A549 (cell line): Measurements from ENCODE around the gene PTRH1. TPM values are rescaled to one million over a fixed set of nuclear protein-coding genes. Genes with fewer than 3 reads are reported as not detected.

Experiments
- ATAC-seq, 2 experiments: fragments of 200-7000 bp in 1 of 2; fragments of >200 bp in 1 of 2; cut with Nextera tagmentation in 1 of 2; cut with Tn5 transposase in 1 of 2; 3 replicates each; pipeline versions ENCODE4 v1.8.0 to v1.9.1; 2018 to 2020; ENCODE audit warnings: mild to moderate bottlenecking in 1 of 2, moderate library complexity in 1 of 2
- CTCF ChIA-PET: fragments of 300-600 bp; sonication (Branson Sonifier 250); formaldehyde crosslinking; extraction: SDS; loops from one replicate; lab custom pipeline; 2021; ENCODE audit warnings: antibody characterized with exemption, inconsistent platforms; lab: Yijun Ruan, JAX
- POLR2A ChIA-PET: fragments of 350-600 bp; formaldehyde crosslinking; extraction: SDS; loops from one replicate; lab custom pipeline; 2021; ENCODE audit warnings: antibody characterized with exemption, inconsistent platforms; lab: Yijun Ruan, JAX
- DNase-seq, 2 experiments: peaks; one replicate each; pipeline versions ENCODE4 v3.0.0 to v3.0.0-alpha.2; 2011 to 2016; ENCODE audit warnings: low read depth in 1 of 2, low spot score in 1 of 2
- FAIRE-seq: peaks from 2 replicates; lab custom pipeline; 2011; peaks lifted over from hg19 to GRCh38; lab: Jason Lieb, UNC
- H3K27ac ChIP-seq, 2 experiments: fragments of >200 bp; sonication (Bioruptor Twin); formaldehyde crosslinking; 3 replicates each; pipeline ENCODE4 v1.5.1; 2016 to 2017
- H3K4me1 ChIP-seq: fragments of >200 bp; sonication (Bioruptor Twin); formaldehyde crosslinking; 3 replicates; pipeline ENCODE4 v1.6.1; 2016
- H3K4me2 ChIP-seq: fragments of >200 bp; sonication (Bioruptor Twin); formaldehyde crosslinking; 3 replicates; pipeline ENCODE4 v1.6.1; 2016
- H3K4me3 ChIP-seq: fragments of >200 bp; sonication (Bioruptor Twin); formaldehyde crosslinking; 3 replicates; pipeline ENCODE4 v1.5.1; 2016
- H3K9me3 ChIP-seq: fragments of >200 bp; sonication (Bioruptor Twin); formaldehyde crosslinking; 3 replicates; pipeline ENCODE4 v1.6.1; 2016
- CBX8 ChIP-seq: fragments of 200-600 bp; sonication (generic); IDR thresholded peaks from 2 replicates; pipeline ENCODE4 v1.6.1; 2016
- FOSL2 ChIP-seq, 2 experiments: fragments of 450-650 bp in 1 of 2; fragments of >200 bp in 1 of 2; sonication (Bioruptor Twin) in 1 of 2; formaldehyde crosslinking; IDR thresholded peaks; 2 replicates each; pipeline versions ENCODE4 v1.5.0 to v1.6.1; 2016 to 2020; ENCODE audit warnings: mild to moderate bottlenecking in 1 of 2, moderate library complexity in 1 of 2
- FOXS1 ChIP-seq: fragments of 250-450 bp; sonication (Bioruptor Pico); IDR thresholded peaks from 2 replicates; pipeline ENCODE4 v1.5.0; 2020; ENCODE audit warnings: mild to moderate bottlenecking, moderate library complexity
- HEYL ChIP-seq: fragments of 250-450 bp; sonication (Bioruptor Pico); IDR thresholded peaks from 2 replicates; pipeline ENCODE4 v1.8.0; 2021; ENCODE audit warnings: mild to moderate bottlenecking, moderate library complexity
- HOXB5 ChIP-seq: fragments of 250-450 bp; sonication (Bioruptor Pico); IDR thresholded peaks from 2 replicates; pipeline ENCODE4 v1.5.0; 2020; ENCODE audit warnings: mild to moderate bottlenecking, moderate library complexity
- MYC ChIP-seq: IDR thresholded peaks from 2 replicates; pipeline ENCODE4 v1.6.1; 2012; ENCODE audit warnings: mild to moderate bottlenecking, inconsistent platforms, low read length, improper control_type of control experiment, borderline replicate concordance
- NPAS2 ChIP-seq: fragments of 250-450 bp; sonication (Bioruptor Pico); IDR thresholded peaks from 2 replicates; pipeline ENCODE4 v1.8.0; 2022; ENCODE audit warnings: mild to moderate bottlenecking, moderate library complexity, borderline replicate concordance
- POLR2AphosphoS2 ChIP-seq: conservative IDR thresholded peaks from 2 replicates; pipeline ENCODE4 v1.6.1; 2012; ENCODE audit warnings: low read length, improper control_type of control experiment, inconsistent platforms
- RAD21 ChIP-seq, 2 experiments: fragments of >200 bp in 1 of 2; sonication (Bioruptor Twin) in 1 of 2; formaldehyde crosslinking in 1 of 2; IDR thresholded peaks in 1 of 2; conservative IDR thresholded peaks in 1 of 2; 2 replicates in 1 of 2; 3 replicates in 1 of 2; pipeline ENCODE4 v1.6.1; 2012 to 2018; ENCODE audit warnings: inconsistent platforms in 1 of 2
- SMC3 ChIP-seq: fragments of >200 bp; sonication (Bioruptor Twin); formaldehyde crosslinking; IDR thresholded peaks from 3 replicates; pipeline ENCODE4 v1.6.1; 2018; ENCODE audit warnings: inconsistent platforms
- ZSCAN20 ChIP-seq: fragments of 250-450 bp; sonication (Bioruptor Pico); IDR thresholded peaks from 2 replicates; pipeline ENCODE4 v1.8.0; 2022; ENCODE audit warnings: mild to moderate bottlenecking, moderate library complexity
- WGBS: methylation state at CpG from one replicate; pipeline ENCODE4 v1.1.6; 2017; ENCODE audit errors: missing lambda C conversion rate; 5-methylcytosine and 5-hydroxymethylcytosine counted together
- polyA plus RNA-seq, 4 experiments: library from polyadenylated mRNA; depleted of rRNA in 3 of 4; stranded (reverse); fragments of >200 nt; fragmentation: RNase III in 1 of 4; extraction: RNeasy Plus Mini Kit Qiagen cat#74134 plus additional on column Dnase treatment in 1 of 4; gene quantifications; 2 replicates in 3 of 4; 3 replicates in 1 of 4; pipeline ENCODE4 v1.2.3, GENCODE V29; 2011 to 2017
- TF ChIP-seq, protein P1 (sequence below): fragments of 200-600 bp; sonication (generic); IDR thresholded peaks from 2 replicates; pipeline ENCODE4 v1.6.1; 2016; ENCODE audit warnings: antibody characterized with exemption, mild to moderate bottlenecking, moderate library complexity
- TF ChIP-seq, protein P2 (sequence below): fragments of >200 bp; sonication (Bioruptor Twin); formaldehyde crosslinking; IDR thresholded peaks from 3 replicates; pipeline ENCODE4 v1.6.1; 2016
- TF ChIP-seq, protein P3 (sequence below): IDR thresholded peaks from 2 replicates; pipeline ENCODE4 v1.6.1; 2012
- TF ChIP-seq, protein P4 (sequence below): fragments of 250-450 bp; sonication (Bioruptor Pico); IDR thresholded peaks from 2 replicates; pipeline ENCODE4 v1.5.0; 2021; ENCODE audit warnings: mild to moderate bottlenecking, moderate library complexity, borderline replicate concordance

The PTRH1 gene
- polyA plus RNA-seq, 2 of the 4 experiments (the other 2 are of a cell fraction) = 5.1 to 11.4 TPM

DNA sequence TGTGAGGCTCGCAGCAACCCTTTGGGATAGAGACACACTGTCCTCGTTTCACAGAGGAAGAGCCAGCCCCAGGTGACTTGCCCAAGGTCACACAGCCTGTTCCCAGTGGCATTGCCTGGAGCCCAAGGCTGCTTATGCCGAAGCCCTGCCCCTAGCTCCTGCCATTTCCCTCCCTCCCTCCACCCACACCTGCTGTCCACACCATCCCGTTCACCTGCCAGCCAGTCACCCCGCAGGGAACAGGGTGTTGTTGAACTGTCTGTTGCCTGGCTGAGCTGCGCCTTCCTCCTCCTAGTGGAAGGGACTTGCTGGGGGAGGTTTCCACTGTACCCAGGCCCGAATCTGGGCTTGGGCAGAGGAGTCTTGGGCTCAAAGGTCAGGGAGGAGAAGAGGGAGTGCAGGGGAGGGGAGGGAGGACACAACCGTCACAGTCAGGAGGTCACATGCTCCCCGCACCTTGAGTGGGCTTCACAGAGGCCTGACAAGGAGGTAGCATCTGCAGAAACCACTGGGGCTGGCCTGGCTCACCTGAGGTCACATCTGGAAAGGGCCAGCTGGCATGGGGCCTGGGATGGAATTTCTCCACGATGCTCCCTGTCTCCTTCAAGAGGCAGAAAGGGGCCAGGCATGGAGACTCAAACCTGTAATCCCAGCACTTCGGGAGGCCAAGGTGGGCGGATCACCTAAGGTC lies 6.7 kb upstream of the PTRH1 start:
- peak overlapping the region; percentile 67 to 88 for H3K27ac ChIP-seq
- peaks cover 25% of the 10 kb centered on the region for H3K4me1 ChIP-seq
- TF ChIP-seq HOXB5 (no peak), POLR2AphosphoS2 (no peak), ZSCAN20 (CRISPR knock-in tag) (no peak)
- TF ChIP-seq, all 56 proteins: peak for 0
- FAIRE-seq = no peak
- ChIA-PET POLR2A (no interaction called here), CTCF (interaction anchor here (0.6 to 15.7 kb wide), 9 partner anchors 9 to 218 kb away, joined by 3 to 243 read pairs (median 3); partner anchors contain the start of gene TOR2A)
- Histone ChIP-seq H3K4me3 (no peak overlapping the region), H3K4me2 (peak overlapping the region; percentile 75), H3K9me3 (no peaks in the 10 kb centered on the region)
- DNase-seq = no peak
- peak in 1 of 2 experiments; percentile 4; a peak in 3 of 6 replicates for ATAC-seq
- 63% methylated on average over 12 of the region's 12 CpGs for WGBS

DNA sequence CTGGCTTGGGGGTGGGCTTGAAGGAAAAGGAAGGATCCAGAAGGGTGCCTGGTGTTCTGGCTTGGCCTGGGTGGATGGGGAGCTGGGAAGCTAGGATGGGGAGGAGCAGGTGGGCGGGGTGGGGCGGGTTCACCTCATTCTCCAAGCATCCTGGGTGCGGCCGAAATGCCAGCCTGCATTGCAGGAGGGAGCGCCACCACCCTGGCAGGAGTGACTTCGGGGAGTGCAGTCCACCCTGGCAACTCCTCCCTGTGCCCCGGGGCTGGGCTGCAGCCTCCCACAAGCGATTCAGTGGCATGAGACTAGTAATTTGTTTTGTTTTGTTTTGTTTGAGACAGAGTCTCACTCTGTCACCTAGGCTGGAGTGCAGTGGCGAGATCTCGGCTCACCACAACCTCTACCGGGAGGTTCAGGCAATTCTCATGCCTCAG lies 5.9 kb upstream of the PTRH1 start:
- Histone ChIP-seq H3K4me1 (peaks cover 26% of the 10 kb centered on the region), H3K27ac (peak overlapping the region; percentile 67 to 88), H3K4me2 (peak overlapping the region; percentile 75), H3K4me3 (no peak overlapping the region), H3K9me3 (no peaks in the 10 kb centered on the region)
- ATAC-seq = peak; percentile 78 to 84
- FAIRE-seq = no peak
- peak; percentile 77 to 87 for DNase-seq
- POLR2A ChIA-PET = interaction anchor here (0.6 kb wide), 1 partner anchor 114 kb away, joined by 4 read pairs; no protein-coding TSS in a partner anchor
- WGBS = 8% methylated on average over 9 of the region's 11 CpGs
- CTCF ChIA-PET = interaction anchor here (1.0 to 15.7 kb wide), 6 partner anchors 13 to 217 kb away, joined by 3 to 243 read pairs (median 3); partner anchors contain the start of gene TOR2A
- no peak for TF ChIP-seq CBX8
- TF ChIP-seq RAD21 (conservative IDR thresholded peaks at IDR 0.05 in 1 of 2, IDR thresholded peaks at IDR 0.05 in 1 of 2) = peak in 1 of 2 experiments; percentile 26; a peak in 2 of 5 replicates

DNA sequence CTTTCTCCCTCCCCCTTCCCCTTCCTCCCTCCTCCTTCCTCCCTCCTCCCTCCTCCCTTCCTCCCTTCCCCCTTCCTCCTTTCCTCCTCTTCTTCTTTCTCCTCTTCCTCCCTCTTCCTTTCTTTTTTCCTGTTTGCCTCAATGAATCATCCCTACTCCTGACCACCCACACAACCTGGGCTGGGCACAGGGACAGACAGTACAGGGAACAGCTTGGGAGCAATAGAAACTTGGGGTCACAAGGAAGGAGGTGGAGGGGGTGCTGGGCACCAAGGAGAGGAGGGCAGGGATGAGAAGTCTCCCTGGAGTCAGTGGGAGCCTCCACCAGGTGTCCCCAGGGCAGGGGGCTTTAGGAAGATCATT lies 5.4 kb upstream of the PTRH1 start:
- ChIA-PET POLR2A (no interaction called here), CTCF (interaction anchor here (0.9 to 7.4 kb wide), 4 partner anchors 8 to 217 kb away, joined by 3 to 63 read pairs (median 3); partner anchors contain the start of gene TOR2A)
- Histone ChIP-seq H3K4me3 (no peak overlapping the region), H3K27ac (peak overlapping the region; percentile 67 to 88), H3K9me3 (no peaks in the 10 kb centered on the region), H3K4me1 (peaks cover 30% of the 10 kb centered on the region), H3K4me2 (peak overlapping the region; percentile 75)
- DNase-seq (no peak), FAIRE-seq (no peak), ATAC-seq (peak in 1 of 2 experiments; percentile 4; a peak in 2 of 6 replicates)
- TF ChIP-seq FOXS1 (CRISPR knock-in tag) (no peak), NPAS2 (CRISPR knock-in tag) (no peak), HEYL (CRISPR knock-in tag) (no peak), FOSL2 (IDR thresholded peaks at IDR 0.05) (no peak), FOSL2 (CRISPR knock-in tag; IDR thresholded peaks at IDR 0.05) (no peak), SMC3 (no peak), MYC (no peak)
- TF ChIP-seq, protein P1, sequence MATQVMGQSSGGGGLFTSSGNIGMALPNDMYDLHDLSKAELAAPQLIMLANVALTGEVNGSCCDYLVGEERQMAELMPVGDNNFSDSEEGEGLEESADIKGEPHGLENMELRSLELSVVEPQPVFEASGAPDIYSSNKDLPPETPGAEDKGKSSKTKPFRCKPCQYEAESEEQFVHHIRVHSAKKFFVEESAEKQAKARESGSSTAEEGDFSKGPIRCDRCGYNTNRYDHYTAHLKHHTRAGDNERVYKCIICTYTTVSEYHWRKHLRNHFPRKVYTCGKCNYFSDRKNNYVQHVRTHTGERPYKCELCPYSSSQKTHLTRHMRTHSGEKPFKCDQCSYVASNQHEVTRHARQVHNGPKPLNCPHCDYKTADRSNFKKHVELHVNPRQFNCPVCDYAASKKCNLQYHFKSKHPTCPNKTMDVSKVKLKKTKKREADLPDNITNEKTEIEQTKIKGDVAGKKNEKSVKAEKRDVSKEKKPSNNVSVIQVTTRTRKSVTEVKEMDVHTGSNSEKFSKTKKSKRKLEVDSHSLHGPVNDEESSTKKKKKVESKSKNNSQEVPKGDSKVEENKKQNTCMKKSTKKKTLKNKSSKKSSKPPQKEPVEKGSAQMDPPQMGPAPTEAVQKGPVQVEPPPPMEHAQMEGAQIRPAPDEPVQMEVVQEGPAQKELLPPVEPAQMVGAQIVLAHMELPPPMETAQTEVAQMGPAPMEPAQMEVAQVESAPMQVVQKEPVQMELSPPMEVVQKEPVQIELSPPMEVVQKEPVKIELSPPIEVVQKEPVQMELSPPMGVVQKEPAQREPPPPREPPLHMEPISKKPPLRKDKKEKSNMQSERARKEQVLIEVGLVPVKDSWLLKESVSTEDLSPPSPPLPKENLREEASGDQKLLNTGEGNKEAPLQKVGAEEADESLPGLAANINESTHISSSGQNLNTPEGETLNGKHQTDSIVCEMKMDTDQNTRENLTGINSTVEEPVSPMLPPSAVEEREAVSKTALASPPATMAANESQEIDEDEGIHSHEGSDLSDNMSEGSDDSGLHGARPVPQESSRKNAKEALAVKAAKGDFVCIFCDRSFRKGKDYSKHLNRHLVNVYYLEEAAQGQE = no peak
- TF ChIP-seq, protein P2, sequence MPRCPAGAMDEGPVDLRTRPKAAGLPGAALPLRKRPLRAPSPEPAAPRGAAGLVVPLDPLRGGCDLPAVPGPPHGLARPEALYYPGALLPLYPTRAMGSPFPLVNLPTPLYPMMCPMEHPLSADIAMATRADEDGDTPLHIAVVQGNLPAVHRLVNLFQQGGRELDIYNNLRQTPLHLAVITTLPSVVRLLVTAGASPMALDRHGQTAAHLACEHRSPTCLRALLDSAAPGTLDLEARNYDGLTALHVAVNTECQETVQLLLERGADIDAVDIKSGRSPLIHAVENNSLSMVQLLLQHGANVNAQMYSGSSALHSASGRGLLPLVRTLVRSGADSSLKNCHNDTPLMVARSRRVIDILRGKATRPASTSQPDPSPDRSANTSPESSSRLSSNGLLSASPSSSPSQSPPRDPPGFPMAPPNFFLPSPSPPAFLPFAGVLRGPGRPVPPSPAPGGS = no peak
- TF ChIP-seq, protein P3, sequence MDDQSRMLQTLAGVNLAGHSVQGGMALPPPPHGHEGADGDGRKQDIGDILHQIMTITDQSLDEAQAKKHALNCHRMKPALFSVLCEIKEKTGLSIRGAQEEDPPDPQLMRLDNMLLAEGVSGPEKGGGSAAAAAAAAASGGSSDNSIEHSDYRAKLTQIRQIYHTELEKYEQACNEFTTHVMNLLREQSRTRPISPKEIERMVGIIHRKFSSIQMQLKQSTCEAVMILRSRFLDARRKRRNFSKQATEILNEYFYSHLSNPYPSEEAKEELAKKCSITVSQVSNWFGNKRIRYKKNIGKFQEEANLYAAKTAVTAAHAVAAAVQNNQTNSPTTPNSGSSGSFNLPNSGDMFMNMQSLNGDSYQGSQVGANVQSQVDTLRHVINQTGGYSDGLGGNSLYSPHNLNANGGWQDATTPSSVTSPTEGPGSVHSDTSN = no peak
- TF ChIP-seq, protein P4, sequence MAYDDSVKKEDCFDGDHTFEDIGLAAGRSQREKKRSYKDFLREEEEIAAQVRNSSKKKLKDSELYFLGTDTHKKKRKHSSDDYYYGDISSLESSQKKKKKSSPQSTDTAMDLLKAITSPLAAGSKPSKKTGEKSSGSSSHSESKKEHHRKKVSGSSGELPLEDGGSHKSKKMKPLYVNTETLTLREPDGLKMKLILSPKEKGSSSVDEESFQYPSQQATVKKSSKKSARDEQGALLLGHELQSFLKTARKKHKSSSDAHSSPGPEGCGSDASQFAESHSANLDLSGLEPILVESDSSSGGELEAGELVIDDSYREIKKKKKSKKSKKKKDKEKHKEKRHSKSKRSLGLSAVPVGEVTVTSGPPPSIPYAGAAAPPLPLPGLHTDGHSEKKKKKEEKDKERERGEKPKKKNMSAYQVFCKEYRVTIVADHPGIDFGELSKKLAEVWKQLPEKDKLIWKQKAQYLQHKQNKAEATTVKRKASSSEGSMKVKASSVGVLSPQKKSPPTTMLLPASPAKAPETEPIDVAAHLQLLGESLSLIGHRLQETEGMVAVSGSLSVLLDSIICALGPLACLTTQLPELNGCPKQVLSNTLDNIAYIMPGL (CRISPR knock-in tag) = no peak
